PFSK-1 (cell line): ENCODE data around the gene CTNNA3.

Experiments used
- POLR2AphosphoS5 ChIP-seq: IDR thresholded peaks from 2 replicates; pipeline ENCODE4 v1.6.1; 2012; ENCODE audit warnings: low read depth, mild to moderate bottlenecking, control low read depth, low read length, moderate library complexity
- SIN3A ChIP-seq: IDR thresholded peaks from 2 replicates; pipeline ENCODE4 v1.6.1; 2012; ENCODE audit warnings: mild to moderate bottlenecking, low read length, moderate library complexity, borderline replicate concordance; ENCODE audit not compliant: insufficient read depth

GRCh38 chr10:66809402-66809801, 886.6 kb downstream of the CTNNA3 start:
- no peak for TF ChIP-seq SIN3A
- no peak for TF ChIP-seq POLR2AphosphoS5
